ENCODE results near the gene LBR.

LBR gene

GRCh38 chr1:225451840-225452515 is 24.1 kb upstream of the LBR start:
- H3K36me3 ChIP-seq (ENCODE audit: control insufficient read depth, insufficient read depth, low read length): no peaks in the 10 kb centered on the region
- H3K27me3 ChIP-seq (ENCODE audit: insufficient read depth, low read length, poor library complexity): no peaks in the 10 kb centered on the region
- H4K8ac ChIP-seq (ENCODE audit: low read depth, low read length): no peak overlapping the region
- no peak overlapping the region for H3K18ac ChIP-seq (ENCODE audit: low read length)
- no peak overlapping the region for H3K4ac ChIP-seq (ENCODE audit: low read depth, low read length)
- no peak overlapping the region for H4K5ac ChIP-seq (ENCODE audit: low read length)
- H3K23ac ChIP-seq (ENCODE audit: low read length): no peak overlapping the region
- H3K56ac ChIP-seq (ENCODE audit: low read length): no peak overlapping the region
- no peak overlapping the region for H2BK15ac ChIP-seq (replicated peaks; ENCODE audit: low read depth)
- no peak overlapping the region for H2BK120ac ChIP-seq (ENCODE audit: low read depth, low read length)
- H3K9ac ChIP-seq (ENCODE audit: low read length): no peak overlapping the region
- DNase-seq: no peak
- H3K4me3 ChIP-seq (ENCODE audit: low read length): no peak overlapping the region
- H2AK5ac ChIP-seq (ENCODE audit: low read length): no peak overlapping the region
- H3K27ac ChIP-seq (ENCODE audit: low read depth, low read length): no peak overlapping the region
- H3K79me2 ChIP-seq (ENCODE audit: control insufficient read depth, insufficient read depth, low read length): no peaks in the 10 kb centered on the region
- H3K79me1 ChIP-seq (ENCODE audit: low read length): no peaks in the 10 kb centered on the region
- H2BK5ac ChIP-seq (ENCODE audit: low read length): no peak overlapping the region
- no peak overlapping the region for H3K4me2 ChIP-seq (ENCODE audit: low read length)
- no CpG with 5 or more reads among the region's 25 CpGs for WGBS (ENCODE audit: extremely low coverage, insufficient coverage, low lambda C conversion rate)
- H3K4me1 ChIP-seq (ENCODE audit: control insufficient read depth, low read depth, low read length): peaks cover 4% of the 10 kb centered on the region

- Histone ChIP-seq H3K27ac (ENCODE audit: low read depth, low read length) (no peak overlapping the region), H3K4me2 (ENCODE audit: low read length) (no peak overlapping the region), H3K27me3 (ENCODE audit: insufficient read depth, low read length, poor library complexity) (no peaks in the 10 kb centered on the region), H3K4me1 (ENCODE audit: control insufficient read depth, low read depth, low read length) (peaks cover 8% of the 10 kb centered on the region), H4K8ac (ENCODE audit: low read depth, low read length) (no peak overlapping the region), H3K9ac (ENCODE audit: low read length) (no peak overlapping the region), H3K56ac (ENCODE audit: low read length) (no peak overlapping the region), H2BK120ac (ENCODE audit: low read depth, low read length) (no peak overlapping the region), H3K36me3 (ENCODE audit: control insufficient read depth, insufficient read depth, low read length) (no peaks in the 10 kb centered on the region), H4K5ac (ENCODE audit: low read length) (no peak overlapping the region), H2BK5ac (ENCODE audit: low read length) (no peak overlapping the region), H3K79me2 (ENCODE audit: control insufficient read depth, insufficient read depth, low read length) (no peaks in the 10 kb centered on the region), H3K79me1 (ENCODE audit: low read length) (no peaks in the 10 kb centered on the region), H3K4me3 (ENCODE audit: low read length) (no peak overlapping the region), H3K4ac (ENCODE audit: low read depth, low read length) (no peak overlapping the region), H3K23ac (ENCODE audit: low read length) (no peak overlapping the region), H2BK15ac (replicated peaks; ENCODE audit: low read depth) (no peak overlapping the region), H3K18ac (ENCODE audit: low read length) (no peak overlapping the region), H2AK5ac (ENCODE audit: low read length) (no peak overlapping the region)
- no CpG with 5 or more reads among the region's 6 CpGs for WGBS (ENCODE audit: extremely low coverage, insufficient coverage, low lambda C conversion rate)
- DNase-seq: no peak
Measured at GRCh38 chr1:225451340-225451739, 23.5 kb upstream of the LBR start.

- H3K56ac ChIP-seq (ENCODE audit: low read length): no peak overlapping the region
- no CpG with 5 or more reads among the region's 12 CpGs for WGBS (ENCODE audit: extremely low coverage, insufficient coverage, low lambda C conversion rate)
- H4K8ac ChIP-seq (ENCODE audit: low read depth, low read length): no peak overlapping the region
- H3K27ac ChIP-seq (ENCODE audit: low read depth, low read length): no peak overlapping the region
- H2AK5ac ChIP-seq (ENCODE audit: low read length): no peak overlapping the region
- H3K79me1 ChIP-seq (ENCODE audit: low read length): no peaks in the 10 kb centered on the region
- no peaks in the 10 kb centered on the region for H3K27me3 ChIP-seq (ENCODE audit: insufficient read depth, low read length, poor library complexity)
- H2BK120ac ChIP-seq (ENCODE audit: low read depth, low read length): no peak overlapping the region
- H3K4me1 ChIP-seq (ENCODE audit: control insufficient read depth, low read depth, low read length): peaks cover 12% of the 10 kb centered on the region
- no peak overlapping the region for H3K4me2 ChIP-seq (ENCODE audit: low read length)
- no peak overlapping the region for H3K18ac ChIP-seq (ENCODE audit: low read length)
- no peak for DNase-seq
- H2BK15ac ChIP-seq (replicated peaks; ENCODE audit: low read depth): no peak overlapping the region
- H3K23ac ChIP-seq (ENCODE audit: low read length): no peak overlapping the region
- H3K4me3 ChIP-seq (ENCODE audit: low read length): no peak overlapping the region
- H3K4ac ChIP-seq (ENCODE audit: low read depth, low read length): no peak overlapping the region
- no peak overlapping the region for H4K5ac ChIP-seq (ENCODE audit: low read length)
- H2BK5ac ChIP-seq (ENCODE audit: low read length): no peak overlapping the region
- H3K9ac ChIP-seq (ENCODE audit: low read length): no peak overlapping the region
- no peaks in the 10 kb centered on the region for H3K36me3 ChIP-seq (ENCODE audit: control insufficient read depth, insufficient read depth, low read length)
- no peaks in the 10 kb centered on the region for H3K79me2 ChIP-seq (ENCODE audit: control insufficient read depth, insufficient read depth, low read length)
Measured at GRCh38 chr1:225450491-225451191, 22.8 kb upstream of the LBR start.

- Histone ChIP-seq H4K5ac (ENCODE audit: low read length) (no peak overlapping the region), H3K9ac (ENCODE audit: low read length) (no peak overlapping the region), H2AK5ac (ENCODE audit: low read length) (no peak overlapping the region), H3K4me1 (ENCODE audit: control insufficient read depth, low read depth, low read length) (peaks cover 12% of the 10 kb centered on the region), H3K56ac (ENCODE audit: low read length) (no peak overlapping the region), H3K4ac (ENCODE audit: low read depth, low read length) (no peak overlapping the region), H3K4me2 (ENCODE audit: low read length) (no peak overlapping the region), H3K36me3 (ENCODE audit: control insufficient read depth, insufficient read depth, low read length) (no peaks in the 10 kb centered on the region), H3K18ac (ENCODE audit: low read length) (no peak overlapping the region), H3K27me3 (ENCODE audit: insufficient read depth, low read length, poor library complexity) (no peaks in the 10 kb centered on the region), H3K23ac (ENCODE audit: low read length) (no peak overlapping the region), H3K79me1 (ENCODE audit: low read length) (no peaks in the 10 kb centered on the region), H2BK120ac (ENCODE audit: low read depth, low read length) (no peak overlapping the region), H2BK15ac (replicated peaks; ENCODE audit: low read depth) (no peak overlapping the region), H4K8ac (ENCODE audit: low read depth, low read length) (no peak overlapping the region), H3K27ac (ENCODE audit: low read depth, low read length) (no peak overlapping the region), H2BK5ac (ENCODE audit: low read length) (no peak overlapping the region), H3K4me3 (ENCODE audit: low read length) (no peak overlapping the region), H3K79me2 (ENCODE audit: control insufficient read depth, insufficient read depth, low read length) (no peaks in the 10 kb centered on the region)
- no peak for DNase-seq
- no CpG with 5 or more reads among the region's 5 CpGs for WGBS (ENCODE audit: extremely low coverage, insufficient coverage, low lambda C conversion rate)
Measured at GRCh38 chr1:225449774-225450173, 21.9 kb upstream of the LBR start.

- H3K4ac ChIP-seq (ENCODE audit: low read depth, low read length): no peak overlapping the region
- no peak overlapping the region for H2BK5ac ChIP-seq (ENCODE audit: low read length)
- H2AK5ac ChIP-seq (ENCODE audit: low read length): no peak overlapping the region
- H3K4me1 ChIP-seq (ENCODE audit: control insufficient read depth, low read depth, low read length): peaks cover 12% of the 10 kb centered on the region
- no peak overlapping the region for H3K56ac ChIP-seq (ENCODE audit: low read length)
- no peaks in the 10 kb centered on the region for H3K27me3 ChIP-seq (ENCODE audit: insufficient read depth, low read length, poor library complexity)
- no CpG with 5 or more reads among the region's 9 CpGs for WGBS (ENCODE audit: extremely low coverage, insufficient coverage, low lambda C conversion rate)
- no peak overlapping the region for H2BK15ac ChIP-seq (replicated peaks; ENCODE audit: low read depth)
- H3K27ac ChIP-seq (ENCODE audit: low read depth, low read length): no peak overlapping the region
- H3K4me3 ChIP-seq (ENCODE audit: low read length): no peak overlapping the region
- H3K23ac ChIP-seq (ENCODE audit: low read length): no peak overlapping the region
- H3K18ac ChIP-seq (ENCODE audit: low read length): no peak overlapping the region
- H3K9ac ChIP-seq (ENCODE audit: low read length): no peak overlapping the region
- H3K36me3 ChIP-seq (ENCODE audit: control insufficient read depth, insufficient read depth, low read length): no peaks in the 10 kb centered on the region
- no peak for DNase-seq
- H3K79me2 ChIP-seq (ENCODE audit: control insufficient read depth, insufficient read depth, low read length): no peaks in the 10 kb centered on the region
- H4K5ac ChIP-seq (ENCODE audit: low read length): no peak overlapping the region
- no peaks in the 10 kb centered on the region for H3K79me1 ChIP-seq (ENCODE audit: low read length)
- H3K4me2 ChIP-seq (ENCODE audit: low read length): no peak overlapping the region
- H2BK120ac ChIP-seq (ENCODE audit: low read depth, low read length): no peak overlapping the region
- no peak overlapping the region for H4K8ac ChIP-seq (ENCODE audit: low read depth, low read length)
Measured at GRCh38 chr1:225449261-225449660, 21.4 kb upstream of the LBR start.
